HG02763 (cell line): Measurements from ENCODE around the gene THSD7B.
"Not testable (repeated sequence)": the region's sequence is repeated elsewhere in the genome, so short reads cannot be mapped to it uniquely, and the experiment has no call there.

ENCODE experiments used
- ATAC-seq: cut with Tn5 transposase; IDR thresholded peaks from one replicate; pipeline ENCODE4 v1.9.1; 2021; ENCODE audit warnings: mild to moderate bottlenecking, moderate library complexity; ENCODE audit not compliant: unreplicated experiment

Gene THSD7B

GRCh38 chr2:137039482-137040152 is 274.3 kb downstream of the THSD7B start:
- no peak for ATAC-seq

- no peak for ATAC-seq
Observed at GRCh38 chr2:137047369-137047768, 282.0 kb downstream of the THSD7B start.

- ATAC-seq, result no peak
Observed at GRCh38 chr2:137048455-137048854, 283.1 kb downstream of the THSD7B start.

GRCh38 chr2:137049518-137049917 is 284.2 kb downstream of the THSD7B start:
- ATAC-seq, result no peak

- ATAC-seq, result no peak
Observed at GRCh38 chr2:137050949-137051348, 285.6 kb downstream of the THSD7B start.

GRCh38 chr2:137051778-137052398 is 286.5 kb downstream of the THSD7B start:
- no peak for ATAC-seq

GRCh38 chr2:137056704-137057103 is 291.4 kb downstream of the THSD7B start:
- no peak for ATAC-seq

GRCh38 chr2:137076111-137076765 is 310.9 kb downstream of the THSD7B start:
- ATAC-seq, result not testable (repeated sequence)

GRCh38 chr2:137091704-137092103 is 326.4 kb downstream of the THSD7B start:
- no peak for ATAC-seq

GRCh38 chr2:137093116-137093515 is 327.8 kb downstream of the THSD7B start:
- no peak for ATAC-seq

- ATAC-seq, result no peak
Observed at GRCh38 chr2:137096187-137096586, 330.8 kb downstream of the THSD7B start.

- ATAC-seq, result no peak
Observed at GRCh38 chr2:137096693-137097092, 331.3 kb downstream of the THSD7B start.

- not testable (repeated sequence) for ATAC-seq
Observed at GRCh38 chr2:137101814-137102213, 336.5 kb downstream of the THSD7B start.

- no peak for ATAC-seq
Observed at GRCh38 chr2:137107904-137108303, 342.6 kb downstream of the THSD7B start.

GRCh38 chr2:137111896-137112295 is 346.6 kb downstream of the THSD7B start:
- ATAC-seq, result no peak

GRCh38 chr2:137115081-137115794 is 349.9 kb downstream of the THSD7B start:
- no peak for ATAC-seq

- no peak for ATAC-seq
Observed at GRCh38 chr2:137115795-137116089, 350.4 kb downstream of the THSD7B start.

GRCh38 chr2:137117385-137117784 is 352.0 kb downstream of the THSD7B start:
- no peak for ATAC-seq

- ATAC-seq, result no peak
Observed at GRCh38 chr2:137118140-137118539, 352.8 kb downstream of the THSD7B start.

GRCh38 chr2:137123226-137123625 is 357.9 kb downstream of the THSD7B start:
- ATAC-seq, result no peak

- ATAC-seq, result no peak
Observed at GRCh38 chr2:137133225-137133624, 367.9 kb downstream of the THSD7B start.

- no peak for ATAC-seq
Observed at GRCh38 chr2:137138263-137138662, 372.9 kb downstream of the THSD7B start.
